GM12892 (cell line): ENCODE measurements around the gene APOL2.

Experiments used
- POLR2AphosphoS5 ChIP-seq: IDR thresholded peaks from 2 replicates; pipeline ENCODE4 v1.6.1; 2011; ENCODE audit warnings: low read depth, low read length, control low read depth
- TAF1 ChIP-seq: IDR thresholded peaks from 2 replicates; pipeline ENCODE4 v1.6.1; 2011; ENCODE audit warnings: low read depth, mild to moderate bottlenecking, control low read depth, low read length, borderline replicate concordance

DNA sequence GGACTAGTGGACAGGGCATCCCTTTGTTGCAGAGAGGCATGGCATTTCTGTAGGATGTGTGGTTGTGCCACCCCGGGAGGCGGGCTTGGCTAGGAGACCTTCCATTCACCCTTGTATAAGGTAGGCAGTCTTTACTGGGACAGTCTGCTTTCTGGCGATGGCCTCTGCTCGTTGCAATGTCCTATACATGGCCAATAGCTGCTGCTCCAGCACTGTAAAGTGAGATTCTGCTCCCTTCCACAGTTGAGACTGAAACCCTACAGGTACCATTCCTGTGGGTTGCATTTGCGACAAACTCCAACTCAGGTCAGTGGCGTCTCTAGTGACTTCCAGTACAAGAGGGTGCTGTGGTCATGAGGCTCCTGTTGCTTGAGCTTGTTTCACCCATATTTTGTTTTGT is 58.4 kb downstream of the APOL2 start:
- TF ChIP-seq POLR2AphosphoS5 (no peak), TAF1 (no peak)
